ENCODE results near the gene THRSP. TPM values are rescaled to one million over a fixed set of nuclear protein-coding genes. Genes with fewer than 3 reads are reported as not detected.
"Not testable (repeated sequence)": the region's sequence is repeated elsewhere in the genome, so short reads cannot be mapped to it uniquely, and the experiment has no call there.

Gene THRSP
- total RNA-seq, 5 donors from 2014 or later (not counting 1 experiment from before 2014, with no cell fraction given), result not detected

GRCh38 chr11:78080818-78081495, 17.3 kb downstream of the THRSP start:
- H3K36me3 ChIP-seq (ENCODE audit: control insufficient read depth in 2 of 2, extremely low read depth in 1 of 2, insufficient read depth in 1 of 2, low read length in 1 of 2), result peaks cover 2% of the 10 kb centered on the region in 2 donors
- peaks cover 37 to 53% (median 50%) of the 10 kb centered on the region in 3 donors for H3K4me1 Mint-ChIP-seq
- H3K4me1 ChIP-seq (ENCODE audit: control insufficient read depth in 1 of 2, extremely low read depth in 1 of 2, insufficient read depth in 2 of 2, low read length in 2 of 2), result peaks cover 14 to 46% of the 10 kb centered on the region in 2 experiments
- ATAC-seq (replicated peaks in 1 of 4) (no peak), DNase-seq (peak in 3 of 35 experiments; percentile 2 to 12 (median 4))
- no peaks in the 10 kb centered on the region for H3K9me3 ChIP-seq
- no peaks in the 10 kb centered on the region for H3K27me3 Mint-ChIP-seq
- peak overlapping the region; percentile 60 to 98 for H3K27ac Mint-ChIP-seq
- ChIA-PET CTCF (interaction anchor here in 1 of 2 donors (2.1 kb wide), 1 partner anchor 86 kb away, joined by 12 read pairs; the partner anchor contains the start of gene INTS4), POLR2A (interaction anchor here in 1 of 2 donors (0.7 kb wide), 1 partner anchor 494 kb away, joined by 7 read pairs; the partner anchor contains the start of gene NARS2)
- WGBS (ENCODE audit: insufficient coverage), result 82% methylated on average over 11 of the region's 11 CpGs
- H3K27ac ChIP-seq (ENCODE audit: low read length), result no peak overlapping the region
- no peak overlapping the region for H3K4me3 ChIP-seq (ENCODE audit: control insufficient read depth in 1 of 2, extremely low read depth in 1 of 2, low read length in 1 of 2)
- H3K9me3 Mint-ChIP-seq, result no peaks in the 10 kb centered on the region
- H3K36me3 Mint-ChIP-seq, result peaks cover 6% of the 10 kb centered on the region
- H3K27me3 ChIP-seq (replicated peaks in 1 of 2; ENCODE audit: control insufficient read depth in 2 of 2, extremely low read depth in 1 of 2, insufficient read depth in 2 of 2, low read length in 1 of 2), result no peaks in the 10 kb centered on the region
- peak overlapping the region; percentile 87 to 95 (median 93) for H3K4me3 Mint-ChIP-seq

GRCh38 chr11:78081583-78081982, 17.9 kb downstream of the THRSP start:
- WGBS (ENCODE audit: insufficient coverage), result 52% methylated on average over 6 of the region's 6 CpGs
- Mint-ChIP-seq H3K4me3 (peak overlapping the region; percentile 87 to 95 (median 93)), H3K4me1 (peaks cover 31 to 47% (median 44%) of the 10 kb centered on the region in 3 donors), H3K27me3 (no peaks in the 10 kb centered on the region), H3K9me3 (no peaks in the 10 kb centered on the region), H3K36me3 (peaks cover 6% of the 10 kb centered on the region), H3K27ac (peak overlapping the region; percentile 57 to 60)
- Histone ChIP-seq H3K9me3 (no peaks in the 10 kb centered on the region), H3K27me3 (replicated peaks in 1 of 2; ENCODE audit: control insufficient read depth in 2 of 2, extremely low read depth in 1 of 2, insufficient read depth in 2 of 2, low read length in 1 of 2) (no peaks in the 10 kb centered on the region), H3K4me3 (ENCODE audit: control insufficient read depth in 1 of 2, extremely low read depth in 1 of 2, low read length in 1 of 2) (no peak overlapping the region), H3K4me1 (ENCODE audit: control insufficient read depth in 1 of 2, extremely low read depth in 1 of 2, insufficient read depth in 2 of 2, low read length in 2 of 2) (peaks cover 12 to 40% of the 10 kb centered on the region in 2 experiments), H3K27ac (ENCODE audit: low read length) (no peak overlapping the region), H3K36me3 (ENCODE audit: control insufficient read depth in 2 of 2, extremely low read depth in 1 of 2, insufficient read depth in 1 of 2, low read length in 1 of 2) (no peaks in the 10 kb centered on the region)
- ChIA-PET CTCF (no interaction called here), POLR2A (no interaction called here)
- DNase-seq, result peak in 6 of 35 experiments; percentile 4 to 23 (median 8)
- ATAC-seq (replicated peaks in 1 of 4), result peak in 1 of 4 experiments; percentile 42

GRCh38 chr11:78082146-78082545, 18.5 kb downstream of the THRSP start:
- H3K9me3 Mint-ChIP-seq, result no peaks in the 10 kb centered on the region
- no peak overlapping the region for H3K27ac ChIP-seq (ENCODE audit: low read length)
- ATAC-seq (replicated peaks in 1 of 4) (no peak), DNase-seq (no peak)
- H3K36me3 Mint-ChIP-seq, result peaks cover 3% of the 10 kb centered on the region
- peak overlapping the region in 2 of 3 donors; percentile 87 to 93 for H3K4me3 Mint-ChIP-seq
- H3K4me3 ChIP-seq (ENCODE audit: control insufficient read depth in 1 of 2, extremely low read depth in 1 of 2, low read length in 1 of 2), result no peak overlapping the region
- H3K4me1 Mint-ChIP-seq, result peaks cover 26 to 42% (median 40%) of the 10 kb centered on the region in 3 donors
- H3K27me3 ChIP-seq (replicated peaks in 1 of 2; ENCODE audit: control insufficient read depth in 2 of 2, extremely low read depth in 1 of 2, insufficient read depth in 2 of 2, low read length in 1 of 2), result no peaks in the 10 kb centered on the region
- no peaks in the 10 kb centered on the region for H3K9me3 ChIP-seq
- no peaks in the 10 kb centered on the region for H3K27me3 Mint-ChIP-seq
- 99% methylated on average over 7 of the region's 8 CpGs for WGBS (ENCODE audit: insufficient coverage)
- H3K36me3 ChIP-seq (ENCODE audit: control insufficient read depth in 2 of 2, extremely low read depth in 1 of 2, insufficient read depth in 1 of 2, low read length in 1 of 2), result no peaks in the 10 kb centered on the region
- ChIA-PET CTCF (no interaction called here), POLR2A (interaction anchor here in 1 of 2 donors (0.6 kb wide), 1 partner anchor 8 kb away, joined by 8 read pairs; no protein-coding TSS in a partner anchor)
- no peak overlapping the region for H3K27ac Mint-ChIP-seq
- peaks cover 10 to 34% of the 10 kb centered on the region in 2 experiments for H3K4me1 ChIP-seq (ENCODE audit: control insufficient read depth in 1 of 2, extremely low read depth in 1 of 2, insufficient read depth in 2 of 2, low read length in 2 of 2)

- no peaks in the 10 kb centered on the region for H3K9me3 ChIP-seq
- DNase-seq (no peak), ATAC-seq (replicated peaks in 1 of 4) (no peak)
- H3K4me3 ChIP-seq (ENCODE audit: control insufficient read depth in 1 of 2, extremely low read depth in 1 of 2, low read length in 1 of 2), result no peak overlapping the region
- H3K27ac Mint-ChIP-seq, result no peak overlapping the region
- H3K4me1 Mint-ChIP-seq, result peaks cover 20 to 33% (median 32%) of the 10 kb centered on the region in 3 donors
- ChIA-PET CTCF (no interaction called here), POLR2A (no interaction called here)
- H3K36me3 Mint-ChIP-seq, result no peaks in the 10 kb centered on the region
- H3K27ac ChIP-seq (ENCODE audit: low read length), result no peak overlapping the region
- H3K27me3 Mint-ChIP-seq, result no peaks in the 10 kb centered on the region
- H3K4me3 Mint-ChIP-seq, result no peak overlapping the region
- 100% methylated on average over 4 of the region's 4 CpGs for WGBS (ENCODE audit: insufficient coverage)
- H3K9me3 Mint-ChIP-seq, result no peaks in the 10 kb centered on the region
- H3K4me1 ChIP-seq (ENCODE audit: control insufficient read depth in 1 of 2, extremely low read depth in 1 of 2, insufficient read depth in 2 of 2, low read length in 2 of 2), result peaks cover 7 to 26% of the 10 kb centered on the region in 2 experiments
- H3K27me3 ChIP-seq (replicated peaks in 1 of 2; ENCODE audit: control insufficient read depth in 2 of 2, extremely low read depth in 1 of 2, insufficient read depth in 2 of 2, low read length in 1 of 2), result no peaks in the 10 kb centered on the region
- H3K36me3 ChIP-seq (ENCODE audit: control insufficient read depth in 2 of 2, extremely low read depth in 1 of 2, insufficient read depth in 1 of 2, low read length in 1 of 2), result no peaks in the 10 kb centered on the region
These were observed 19.4 kb downstream of the THRSP start for GRCh38 chr11:78083021-78083420.

GRCh38 chr11:78084506-78084905, 20.8 kb downstream of the THRSP start:
- ChIA-PET POLR2A (interaction anchor here in 1 of 2 donors (0.6 kb wide), 1 partner anchor 18 kb away, joined by 3 read pairs; no protein-coding TSS in a partner anchor), CTCF (interaction anchor here in 1 of 2 donors (0.6 kb wide), 1 partner anchor 226 kb away, joined by 3 read pairs; no protein-coding TSS in a partner anchor)
- H3K27ac ChIP-seq (ENCODE audit: low read length); H3K36me3 ChIP-seq (ENCODE audit: control insufficient read depth in 2 of 2, extremely low read depth in 1 of 2, insufficient read depth in 1 of 2, low read length in 1 of 2); H3K27me3 Mint-ChIP-seq; H3K27me3 ChIP-seq (replicated peaks in 1 of 2; ENCODE audit: control insufficient read depth in 2 of 2, extremely low read depth in 1 of 2, insufficient read depth in 2 of 2, low read length in 1 of 2); H3K27ac Mint-ChIP-seq; ATAC-seq (replicated peaks in 1 of 4); H3K9me3 ChIP-seq; H3K4me3 Mint-ChIP-seq; H3K36me3 Mint-ChIP-seq; DNase-seq; H3K4me3 ChIP-seq (ENCODE audit: control insufficient read depth in 1 of 2, extremely low read depth in 1 of 2, low read length in 1 of 2); H3K9me3 Mint-ChIP-seq: not testable (repeated sequence)
- peaks cover 2 to 16% of the 10 kb centered on the region in 2 experiments for H3K4me1 ChIP-seq (ENCODE audit: control insufficient read depth in 1 of 2, extremely low read depth in 1 of 2, insufficient read depth in 2 of 2, low read length in 2 of 2)
- WGBS (ENCODE audit: insufficient coverage), result 87% methylated on average over 8 of the region's 8 CpGs
- H3K4me1 Mint-ChIP-seq, result peaks cover 13 to 23% (median 22%) of the 10 kb centered on the region in 3 donors

GRCh38 chr11:78085972-78086371, 22.3 kb downstream of the THRSP start:
- H3K4me3 Mint-ChIP-seq, result no peak overlapping the region
- DNase-seq (no peak), ATAC-seq (replicated peaks in 1 of 4) (no peak)
- WGBS (ENCODE audit: insufficient coverage), result no CpG with 5 or more reads among the region's 3 CpGs
- H3K4me3 ChIP-seq (ENCODE audit: control insufficient read depth in 1 of 2, extremely low read depth in 1 of 2, low read length in 1 of 2), result no peak overlapping the region
- peaks cover 11% of the 10 kb centered on the region in 3 donors for H3K4me1 Mint-ChIP-seq
- no peaks in the 10 kb centered on the region for H3K36me3 Mint-ChIP-seq
- H3K27ac Mint-ChIP-seq, result no peak overlapping the region
- no peaks in the 10 kb centered on the region for H3K9me3 ChIP-seq
- ChIA-PET CTCF (no interaction called here), POLR2A (interaction anchor here in 1 of 2 donors (0.5 to 0.9 kb wide), 2 partner anchors 9 to 91 kb away, joined by 4 to 5 read pairs; no protein-coding TSS in a partner anchor)
- no peaks in the 10 kb centered on the region for H3K9me3 Mint-ChIP-seq
- H3K27me3 Mint-ChIP-seq, result no peaks in the 10 kb centered on the region
- H3K27me3 ChIP-seq (replicated peaks in 1 of 2; ENCODE audit: control insufficient read depth in 2 of 2, extremely low read depth in 1 of 2, insufficient read depth in 2 of 2, low read length in 1 of 2), result no peaks in the 10 kb centered on the region
- H3K4me1 ChIP-seq (ENCODE audit: control insufficient read depth in 1 of 2, extremely low read depth in 1 of 2, insufficient read depth in 2 of 2, low read length in 2 of 2), result peaks cover 0 to 6% of the 10 kb centered on the region in 2 experiments
- H3K27ac ChIP-seq (ENCODE audit: low read length), result no peak overlapping the region
- H3K36me3 ChIP-seq (ENCODE audit: control insufficient read depth in 2 of 2, extremely low read depth in 1 of 2, insufficient read depth in 1 of 2, low read length in 1 of 2), result no peaks in the 10 kb centered on the region

All from T-cell (primary cell).